Activated CD4-positive, alpha-beta T cell treated with anti-CD3 and anti-CD28 coated beads for 36 hours (primary cell): ENCODE results near the gene GALNTL6. TPM values are rescaled to one million over a fixed set of nuclear protein-coding genes. Genes with fewer than 3 reads are reported as not detected.
"Not testable (repeated sequence)": the region's sequence is repeated elsewhere in the genome, so short reads cannot be mapped to it uniquely, and the experiment has no call there.

ENCODE experiments used
- ATAC-seq: fragments of 200-7000 bp; cut with Tn5 transposase; one replicate; pipeline ENCODE4 v1.10.0; 2021; ENCODE audit warnings: mild to moderate bottlenecking, moderate library complexity
- CTCF ChIA-PET: fragments of 350-600 bp; sonication (Branson Sonifier 250); formaldehyde crosslinking; loops from one replicate; lab custom pipeline; 2021; ENCODE audit warnings: antibody characterized with exemption; lab: Charles Lee
- POLR2A ChIA-PET: fragments of 350-600 bp; sonication (Branson Sonifier 250); formaldehyde crosslinking; loops from one replicate; lab custom pipeline; 2021; ENCODE audit warnings: antibody characterized with exemption, inconsistent platforms; lab: Charles Lee
- DNase-seq: peaks from one replicate; pipeline ENCODE4 v3.0.0-alpha.2; 2020
- H3K27ac Mint-ChIP-seq: one replicate; pipeline ENCODE4 v1.8.0; 2021; ENCODE audit warnings: mixed read lengths
- H3K27me3 Mint-ChIP-seq: one replicate; pipeline ENCODE4 v1.8.0; 2021; ENCODE audit warnings: mixed read lengths
- H3K36me3 Mint-ChIP-seq: one replicate; pipeline ENCODE4 v1.8.0; 2021; ENCODE audit warnings: low read depth, mixed read lengths
- H3K4me1 Mint-ChIP-seq: one replicate; pipeline ENCODE4 v1.8.0; 2021; ENCODE audit warnings: mixed read lengths
- H3K4me3 Mint-ChIP-seq: one replicate; pipeline ENCODE4 v1.8.0; 2021; ENCODE audit warnings: mild to moderate bottlenecking, moderate library complexity, mixed read lengths
- H3K9me3 Mint-ChIP-seq: one replicate; pipeline ENCODE4 v1.8.0; 2021; ENCODE audit warnings: low read depth, mixed read lengths
- intact Hi-C, 2 experiments: fragments of 100-400 bp; cut with DNase I in 1 of 2; cut with micrococcal nuclease in 1 of 2; formaldehyde crosslinking; loops; one replicate each; pipeline versions ENCODE4 v1.14.2 to v1.15.1; 2022 to 2024; cut with DNase I, micrococcal nuclease
- total RNA-seq, 2 experiments: library from RNA; stranded (reverse); gene quantifications; one replicate each; pipeline ENCODE4 v1.2.3, GENCODE V29; 2021

GALNTL6 gene
- total RNA-seq, 2 experiments from 2014 or later, result not detected

DNA sequence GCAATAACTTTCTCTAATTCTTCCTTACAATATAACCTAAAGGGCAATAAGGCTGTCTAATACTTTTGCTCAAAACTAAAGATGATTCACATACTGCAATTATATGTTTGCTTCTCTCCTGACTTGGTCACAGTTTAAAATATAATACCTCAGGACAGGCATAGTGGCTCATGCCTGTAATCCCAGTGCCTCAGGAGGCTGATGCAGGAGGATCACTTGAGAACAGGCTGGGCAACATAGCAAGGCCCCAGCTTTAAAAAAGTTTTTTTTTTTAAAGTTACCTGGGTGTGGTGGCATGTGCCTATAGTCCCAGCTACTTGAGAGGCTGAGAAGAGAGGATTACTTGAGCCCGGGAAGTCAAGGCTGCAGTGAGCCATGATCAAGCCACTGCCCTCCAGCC, 1125.7 kb downstream of the GALNTL6 start:
- no peaks in the 10 kb centered on the region for H3K36me3 Mint-ChIP-seq
- H3K9me3 Mint-ChIP-seq, result no peaks in the 10 kb centered on the region
- H3K4me3 Mint-ChIP-seq, result no peak overlapping the region
- ATAC-seq (no peak), DNase-seq (no peak)
- H3K27me3 Mint-ChIP-seq, result peaks cover 6% of the 10 kb centered on the region
- intact Hi-C loops, result no loop called here
- H3K27ac Mint-ChIP-seq, result no peak overlapping the region
- ChIA-PET CTCF (no interaction called here), POLR2A (no interaction called here)
- H3K4me1 Mint-ChIP-seq, result no peaks in the 10 kb centered on the region

DNA sequence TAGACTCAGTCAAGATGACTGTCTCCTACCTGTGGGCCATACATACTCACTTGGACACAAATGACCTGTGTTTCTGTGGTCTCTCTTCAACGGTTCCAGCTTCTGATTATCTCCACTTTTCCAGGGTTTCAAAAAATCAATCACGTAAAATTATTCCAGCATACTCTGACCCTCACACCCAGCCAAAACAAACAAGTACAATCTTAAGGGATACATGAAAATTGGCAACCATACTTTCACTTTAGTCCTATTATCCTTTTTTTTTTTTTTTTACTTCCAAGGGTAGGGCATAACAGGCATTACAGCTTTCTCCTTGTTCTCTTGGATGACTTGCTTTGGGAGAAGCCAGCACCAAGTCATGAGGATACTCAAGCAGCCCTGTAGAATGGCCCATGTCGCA, 1129.6 kb downstream of the GALNTL6 start:
- no peaks in the 10 kb centered on the region for H3K36me3 Mint-ChIP-seq
- H3K9me3 Mint-ChIP-seq, result no peaks in the 10 kb centered on the region
- H3K4me3 Mint-ChIP-seq, result no peak overlapping the region
- ChIA-PET CTCF (interaction anchor here (0.7 kb wide), 1 partner anchor 143 kb away, joined by 3 read pairs; no protein-coding TSS in a partner anchor), POLR2A (no interaction called here)
- no peak overlapping the region for H3K27ac Mint-ChIP-seq
- peaks cover 2% of the 10 kb centered on the region for H3K27me3 Mint-ChIP-seq
- DNase-seq (no peak), ATAC-seq (no peak)
- intact Hi-C loops, result no loop called here
- no peaks in the 10 kb centered on the region for H3K4me1 Mint-ChIP-seq

DNA sequence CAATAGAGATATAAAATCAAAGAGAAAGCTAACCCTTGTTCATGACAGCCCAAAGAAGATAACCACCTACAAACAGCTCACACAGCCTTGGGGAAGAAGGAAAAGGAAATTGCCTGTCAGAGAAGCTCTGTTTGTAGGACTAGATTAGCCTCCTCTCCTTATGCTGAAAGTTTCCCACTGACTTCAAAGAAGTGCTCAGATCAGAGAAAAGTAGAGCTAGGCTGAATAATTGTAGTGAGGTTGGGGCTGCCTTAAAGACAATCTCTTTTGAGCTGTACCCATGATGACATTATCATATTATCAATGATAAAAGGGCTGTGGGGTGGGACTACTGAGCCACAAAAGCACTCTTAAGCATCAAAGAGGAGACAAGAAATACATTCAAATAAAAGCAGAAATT, 1132.4 kb downstream of the GALNTL6 start:
- H3K4me1 Mint-ChIP-seq, result no peaks in the 10 kb centered on the region
- no peak for ATAC-seq
- intact Hi-C loops, result no loop called here
- H3K36me3 Mint-ChIP-seq, result no peaks in the 10 kb centered on the region
- no peak overlapping the region for H3K27ac Mint-ChIP-seq
- H3K27me3 Mint-ChIP-seq, result peaks cover 9% of the 10 kb centered on the region
- H3K9me3 Mint-ChIP-seq, result no peaks in the 10 kb centered on the region
- ChIA-PET CTCF (interaction anchor here (0.7 to 1.2 kb wide), 2 partner anchors 9 to 12 kb away, joined by 3 read pairs; no protein-coding TSS in a partner anchor), POLR2A (no interaction called here)
- H3K4me3 Mint-ChIP-seq, result no peak overlapping the region
- no peak for DNase-seq

DNA sequence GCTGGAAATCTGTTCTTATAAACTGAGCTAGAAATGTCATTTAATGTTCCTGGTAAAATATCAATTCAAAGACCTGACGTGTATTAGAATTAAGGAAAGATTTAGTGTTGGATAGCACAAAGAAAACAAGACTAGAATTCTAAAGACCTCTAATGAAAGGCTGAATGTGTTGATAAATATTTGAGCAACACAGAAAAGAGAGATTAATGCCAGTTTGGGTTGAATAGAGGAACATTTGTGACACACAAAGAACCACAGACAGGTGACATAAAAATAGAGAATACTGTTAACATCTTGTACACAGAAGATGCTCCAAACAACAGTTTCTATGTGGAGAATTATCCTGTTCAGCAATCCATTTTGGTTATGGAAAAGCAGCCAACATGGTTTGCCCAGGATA, 1133.3 kb downstream of the GALNTL6 start:
- CTCF ChIA-PET, result no interaction called here
- intact Hi-C loops, result no loop called here
- H3K4me1 Mint-ChIP-seq, result no peaks in the 10 kb centered on the region
- H3K36me3 Mint-ChIP-seq, result no peaks in the 10 kb centered on the region
- DNase-seq (no peak), ATAC-seq (no peak)
- H3K4me3 Mint-ChIP-seq, result no peak overlapping the region
- POLR2A ChIA-PET, result no interaction called here
- H3K27ac Mint-ChIP-seq, result no peak overlapping the region
- H3K27me3 Mint-ChIP-seq, result peaks cover 9% of the 10 kb centered on the region
- no peaks in the 10 kb centered on the region for H3K9me3 Mint-ChIP-seq

DNA sequence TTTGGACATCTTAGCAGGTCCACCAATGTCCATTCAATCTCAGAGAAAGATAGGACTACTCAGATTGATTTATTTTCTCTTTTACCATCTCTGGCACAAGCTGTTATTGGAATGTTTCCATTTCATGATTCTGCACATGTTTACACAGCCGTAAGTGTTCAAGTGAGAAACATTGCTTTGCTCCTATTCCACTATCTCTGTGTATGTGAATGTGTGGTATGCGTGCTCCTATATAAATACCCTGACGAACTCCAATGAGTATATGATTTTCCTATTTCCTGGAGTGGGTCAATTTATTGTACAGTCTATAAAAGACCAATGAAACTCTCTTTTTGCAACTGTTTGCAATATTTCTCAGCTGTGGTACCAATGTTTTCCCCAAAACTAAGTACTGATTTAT, 1134.4 kb downstream of the GALNTL6 start:
- Mint-ChIP-seq H3K9me3 (no peaks in the 10 kb centered on the region), H3K27ac (no peak overlapping the region)

DNA sequence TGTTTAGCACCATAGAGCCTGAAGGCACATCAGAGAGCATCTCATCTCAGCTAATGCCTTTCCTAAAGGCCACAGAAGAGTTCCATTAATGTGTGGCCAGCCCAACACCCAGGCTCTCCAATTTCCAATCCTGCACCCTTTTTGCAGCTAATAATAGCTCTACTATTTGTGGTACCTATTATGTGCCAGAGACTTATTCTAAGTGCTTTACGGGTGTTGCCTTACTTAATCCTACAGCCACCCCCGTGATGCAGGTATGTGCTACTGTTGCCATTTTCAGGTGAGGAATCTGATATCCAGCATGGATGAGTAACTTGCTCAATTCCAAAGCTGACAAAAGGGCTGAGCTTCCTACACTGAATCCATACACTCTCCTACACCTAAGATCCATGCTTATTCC, 1137.8 kb downstream of the GALNTL6 start:
- no peaks in the 10 kb centered on the region for H3K4me1 Mint-ChIP-seq
- ATAC-seq (no peak), DNase-seq (no peak)
- no peak overlapping the region for H3K27ac Mint-ChIP-seq
- ChIA-PET POLR2A (no interaction called here), CTCF (no interaction called here)
- H3K9me3 Mint-ChIP-seq, result no peaks in the 10 kb centered on the region
- H3K4me3 Mint-ChIP-seq, result no peak overlapping the region
- no peaks in the 10 kb centered on the region for H3K36me3 Mint-ChIP-seq
- intact Hi-C loops, result no loop called here
- peaks cover 9% of the 10 kb centered on the region for H3K27me3 Mint-ChIP-seq

More for the DNA sequence above, 1134.4 kb downstream of the GALNTL6 start:
- no peak for ATAC-seq
- peaks cover 9% of the 10 kb centered on the region for H3K27me3 Mint-ChIP-seq
- no peaks in the 10 kb centered on the region for H3K36me3 Mint-ChIP-seq
- no peak for DNase-seq
- CTCF ChIA-PET, result no interaction called here
- intact Hi-C loops, result no loop called here
- H3K4me1 Mint-ChIP-seq, result no peaks in the 10 kb centered on the region
- H3K4me3 Mint-ChIP-seq, result no peak overlapping the region
- POLR2A ChIA-PET, result no interaction called here

DNA sequence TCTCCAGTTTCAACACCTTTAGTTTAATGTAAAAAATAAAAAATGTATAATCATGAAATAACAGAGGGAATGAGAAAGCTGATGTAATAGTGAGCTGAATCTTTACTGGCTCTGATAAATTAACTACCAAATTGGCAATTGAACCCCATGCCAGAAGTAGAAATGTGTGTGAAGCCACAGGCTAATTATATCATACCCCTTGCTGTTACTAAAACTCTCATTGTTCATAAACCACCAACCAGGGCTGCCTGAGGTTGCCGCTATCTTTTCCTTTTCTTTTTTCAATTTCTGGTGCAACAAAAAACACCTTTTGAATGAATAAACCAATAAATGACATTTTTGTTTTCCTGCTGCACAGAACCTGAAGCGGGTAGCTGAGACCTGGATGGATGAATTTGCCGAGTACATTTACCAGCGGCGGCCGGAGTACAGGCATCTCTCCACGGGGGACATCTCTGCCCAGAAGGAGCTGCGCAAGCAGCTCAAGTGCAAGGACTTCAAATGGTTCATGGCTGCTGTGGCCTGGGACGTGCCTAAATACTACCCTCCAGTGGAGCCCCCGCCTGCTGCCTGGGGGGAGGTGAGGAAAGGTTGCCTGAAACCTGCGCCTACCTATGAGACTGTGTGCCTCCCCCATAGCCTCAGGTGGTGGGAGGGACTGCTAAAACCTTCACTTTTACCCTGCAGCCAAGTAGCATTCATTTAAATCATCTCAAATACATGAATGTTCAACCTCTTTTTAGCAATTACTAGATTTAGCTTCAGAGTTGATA, 1138.7 kb downstream of the GALNTL6 start:
- CTCF ChIA-PET, result no interaction called here
- H3K27me3 Mint-ChIP-seq, result peaks cover 6% of the 10 kb centered on the region
- no peak for DNase-seq
- no peak for ATAC-seq
- H3K36me3 Mint-ChIP-seq, result no peaks in the 10 kb centered on the region
- H3K9me3 Mint-ChIP-seq, result no peaks in the 10 kb centered on the region
- no peaks in the 10 kb centered on the region for H3K4me1 Mint-ChIP-seq
- intact Hi-C loops, result no loop called here
- POLR2A ChIA-PET, result no interaction called here
- no peak overlapping the region for H3K4me3 Mint-ChIP-seq
- H3K27ac Mint-ChIP-seq, result no peak overlapping the region

DNA sequence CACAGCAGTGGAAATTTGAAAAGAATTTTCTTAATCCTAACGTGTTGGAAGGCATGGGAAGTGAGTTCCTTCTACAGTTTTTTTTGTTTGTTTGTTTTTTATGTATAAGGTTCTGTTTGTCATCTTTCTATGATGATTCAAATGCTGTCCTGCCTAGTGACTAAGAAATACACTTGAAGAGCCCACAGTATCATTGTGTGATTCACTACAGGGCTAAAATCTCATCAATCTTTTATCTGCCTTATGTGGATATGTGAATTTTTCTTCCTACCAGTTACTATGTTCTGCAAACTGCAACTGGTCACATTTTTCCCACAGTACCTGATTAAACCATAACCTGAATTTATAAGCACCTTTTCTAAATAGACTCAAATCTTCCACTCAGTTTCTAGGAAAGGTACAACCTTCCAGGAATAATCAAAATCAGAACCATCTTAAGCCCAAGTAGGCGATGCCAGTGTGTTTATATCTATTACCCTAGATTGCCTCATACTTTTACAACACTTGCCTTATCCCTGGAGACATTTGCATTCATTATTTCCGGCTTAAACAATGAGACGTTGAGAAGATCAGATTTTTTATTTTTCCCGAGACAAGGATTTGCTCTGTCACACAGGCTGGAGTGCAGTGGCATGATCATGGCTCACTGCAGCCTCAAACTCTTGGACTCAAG, 1140.8 kb downstream of the GALNTL6 start:
- intact Hi-C loops, result no loop called here
- Mint-ChIP-seq H3K4me3 (no peak overlapping the region), H3K9me3 (no peaks in the 10 kb centered on the region), H3K27me3 (peaks cover 5% of the 10 kb centered on the region), H3K27ac (no peak overlapping the region), H3K36me3 (no peaks in the 10 kb centered on the region), H3K4me1 (no peaks in the 10 kb centered on the region)
- ATAC-seq (no peak), DNase-seq (no peak)
- CTCF ChIA-PET, result no interaction called here
- POLR2A ChIA-PET, result no interaction called here

DNA sequence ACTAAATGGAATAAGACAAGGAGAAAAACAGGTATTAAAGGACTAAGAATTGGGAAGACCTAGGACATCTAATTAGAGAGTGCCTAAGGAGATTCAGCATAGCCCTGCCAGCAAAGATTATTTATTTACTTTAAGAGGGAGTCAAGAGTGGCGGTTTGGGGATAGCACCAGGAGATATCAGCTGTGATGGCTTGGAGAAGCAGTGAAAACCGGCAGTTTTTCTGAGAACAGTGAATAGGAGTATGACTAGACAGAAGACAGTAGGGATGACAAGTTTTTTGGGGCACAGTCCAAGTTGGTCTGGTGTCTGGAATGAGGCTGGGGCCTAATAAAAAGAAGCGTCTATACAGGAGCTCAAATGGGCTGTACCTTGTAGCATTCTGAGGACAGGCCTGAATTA, 1143.1 kb downstream of the GALNTL6 start:
- H3K4me1 Mint-ChIP-seq, H3K9me3 Mint-ChIP-seq, H3K4me3 Mint-ChIP-seq, H3K36me3 Mint-ChIP-seq, DNase-seq, POLR2A ChIA-PET, ATAC-seq, intact Hi-C loops, H3K27ac Mint-ChIP-seq, H3K27me3 Mint-ChIP-seq: not testable (repeated sequence)
- CTCF ChIA-PET, result interaction anchor here (0.5 kb wide), 1 partner anchor 55 kb away, joined by 3 read pairs; no protein-coding TSS in a partner anchor

DNA sequence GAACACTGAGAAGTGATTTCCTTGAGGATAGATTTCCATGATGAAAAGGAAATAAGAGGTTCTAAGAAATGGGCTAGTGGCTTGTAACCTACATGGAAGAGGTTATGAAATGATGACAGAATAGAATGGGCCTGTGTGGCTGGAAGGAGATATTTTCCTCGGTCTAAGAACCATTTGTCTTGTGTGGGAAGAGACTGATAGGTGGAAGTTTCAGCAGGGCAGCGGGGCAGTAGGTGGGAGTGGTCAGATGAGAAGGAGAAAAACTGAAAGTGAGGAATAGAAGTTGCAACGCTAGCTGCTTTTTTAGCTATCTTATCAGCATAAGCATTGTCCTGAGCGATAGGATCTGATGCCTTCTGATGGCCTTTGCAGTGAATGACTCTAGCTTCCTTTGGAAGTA, 1144.0 kb downstream of the GALNTL6 start:
- ChIA-PET CTCF (no interaction called here), POLR2A (no interaction called here)
- H3K27ac Mint-ChIP-seq, result no peak overlapping the region
- H3K4me3 Mint-ChIP-seq, result no peak overlapping the region
- peaks cover 7% of the 10 kb centered on the region for H3K27me3 Mint-ChIP-seq
- no peak for DNase-seq
- intact Hi-C loops, result no loop called here
- H3K9me3 Mint-ChIP-seq, result no peaks in the 10 kb centered on the region
- no peaks in the 10 kb centered on the region for H3K4me1 Mint-ChIP-seq
- ATAC-seq, result no peak
- no peaks in the 10 kb centered on the region for H3K36me3 Mint-ChIP-seq

DNA sequence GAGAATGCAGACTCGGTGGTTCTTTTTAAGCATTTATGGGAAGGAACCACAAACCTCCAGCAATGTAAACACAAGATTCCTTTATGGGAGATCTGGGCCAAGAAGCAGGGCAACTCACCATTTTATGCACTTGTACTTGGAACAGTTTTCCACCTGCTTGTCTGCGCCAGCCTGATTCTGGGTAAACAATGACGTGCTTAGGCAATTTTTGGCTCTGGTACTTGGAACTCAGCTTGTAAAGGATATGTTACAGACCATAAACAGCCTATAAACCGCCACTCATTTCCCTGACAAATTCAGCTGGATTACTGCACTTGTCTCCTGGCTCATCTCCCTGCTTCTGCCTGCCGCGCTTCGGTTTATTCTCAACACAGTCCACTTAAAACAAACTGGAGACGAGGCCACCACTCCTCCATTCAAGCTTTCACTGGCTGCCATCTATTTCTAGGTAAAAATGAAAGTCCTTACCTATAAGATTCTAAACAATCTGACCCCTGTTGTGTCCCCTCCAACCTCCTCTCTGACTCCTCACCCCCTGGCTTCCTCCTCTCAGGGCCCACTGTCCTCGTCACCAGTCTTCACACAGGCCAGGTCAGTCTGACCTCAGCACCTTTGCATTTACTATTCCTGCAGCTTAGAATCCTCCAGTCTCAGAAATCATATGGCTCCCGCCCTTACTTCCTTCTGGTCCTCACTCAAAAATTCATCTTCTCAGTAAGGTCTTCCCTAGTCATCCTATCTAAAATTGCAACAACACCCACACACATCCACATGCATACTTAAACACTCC, 1149.6 kb downstream of the GALNTL6 start:
- Mint-ChIP-seq H3K27me3 (peaks cover 16% of the 10 kb centered on the region), H3K4me3 (no peak overlapping the region), H3K27ac (no peak overlapping the region), H3K4me1 (no peaks in the 10 kb centered on the region), H3K9me3 (no peaks in the 10 kb centered on the region), H3K36me3 (no peaks in the 10 kb centered on the region)
- ChIA-PET POLR2A (no interaction called here), CTCF (no interaction called here)
- intact Hi-C loops, result no loop called here
- DNase-seq, result no peak
- ATAC-seq, result no peak
